ENCODE data around the gene ANGPTL3. TPM values are rescaled to one million over a fixed set of nuclear protein-coding genes. Genes with fewer than 3 reads are reported as not detected.

The ANGPTL3 gene
- 0.07 TPM in 1 of 2 replicates, not detected in the other for total RNA-seq

DNA sequence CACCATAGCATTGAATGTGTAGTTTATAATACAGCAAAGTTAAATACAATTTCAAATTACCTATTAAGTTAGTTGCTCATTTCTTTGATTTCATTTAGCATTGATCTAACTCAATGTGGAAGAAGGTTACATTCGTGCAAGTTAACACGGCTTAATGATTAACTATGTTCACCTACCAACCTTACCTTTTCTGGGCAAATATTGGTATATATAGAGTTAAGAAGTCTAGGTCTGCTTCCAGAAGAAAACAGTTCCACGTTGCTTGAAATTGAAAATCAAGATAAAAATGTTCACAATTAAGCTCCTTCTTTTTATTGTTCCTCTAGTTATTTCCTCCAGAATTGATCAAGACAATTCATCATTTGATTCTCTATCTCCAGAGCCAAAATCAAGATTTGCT is at the start of gene ANGPTL3:
ANGPTL3 (plus strand) TSS at position 240 of the 400 bp plus-strand sequence; CDS start at position 287, 47 bp downstream.

Other genes starting within 250 kb of the ANGPTL3 start
- 62.1 and 72.9 TPM in 2 replicates for gene USP1, start 160.5 kb upstream of the ANGPTL3 start, total RNA-seq
- gene DOCK7, start 90.9 kb downstream of the ANGPTL3 start, total RNA-seq = 44.7 and 61.6 TPM in 2 replicates
- 10.8 and 11.6 TPM in 2 replicates for gene ATG4C, start 186.6 kb downstream of the ANGPTL3 start, total RNA-seq

All from thoracic aorta endothelial cell (primary cell).